B cell (primary cell): Measurements from ENCODE around the gene PDZD8. TPM values are rescaled to one million over a fixed set of nuclear protein-coding genes. Genes with fewer than 3 reads are reported as not detected.

Experiments
- ATAC-seq: fragments of 200-7000 bp; cut with Tn5 transposase; one replicate; pipeline ENCODE4 v1.10.0; 2021; ENCODE audit warnings: low read depth, mild to moderate bottlenecking, moderate number of reproducible peaks, moderate library complexity
- CTCF ChIA-PET: fragments of 350-600 bp; sonication (Branson Sonifier 250); formaldehyde crosslinking; loops from one replicate; lab custom pipeline; 2021; ENCODE audit warnings: antibody characterized with exemption, inconsistent platforms; lab: Charles Lee
- POLR2A ChIA-PET: fragments of 350-600 bp; sonication (Branson Sonifier 250); formaldehyde crosslinking; loops from one replicate; lab custom pipeline; 2021; ENCODE audit warnings: antibody characterized with exemption; lab: Charles Lee
- DNase-seq: peaks from one replicate; pipeline ENCODE4 v3.0.0; 2013
- H2AFZ ChIP-seq: 2 replicates; pipeline ENCODE4 v1.6.1; 2012; ENCODE audit warnings: mild to moderate bottlenecking, low read depth, low read length; ENCODE audit not compliant: insufficient read depth, poor library complexity, severe bottlenecking
- H3K27ac ChIP-seq, 2 donors: 1 replicate in 1 of 2; 2 replicates in 1 of 2; pipeline ENCODE4 v1.5.1; 2012 to 2013; ENCODE audit warnings: low read length in 2 of 2, mild to moderate bottlenecking in 2 of 2, moderate library complexity in 1 of 2
- H3K27me3 ChIP-seq, 4 experiments: fragments of 200-600 bp in 1 of 4; sonication (generic) in 1 of 4; replicated peaks in 1 of 4; 1 replicate in 2 of 4; 2 replicates in 2 of 4; pipeline versions ENCODE4 v1.6.1 to v1.7.0; 2013 to 2016; ENCODE audit warnings: low read length in 3 of 4, mild to moderate bottlenecking in 2 of 4, mixed read lengths in 1 of 4, moderate library complexity in 1 of 4; ENCODE audit not compliant: insufficient read depth in 4 of 4, control insufficient read depth in 3 of 4; ENCODE audit errors: control extremely low read depth in 1 of 4
- H3K36me3 ChIP-seq, 2 experiments: replicated peaks in 1 of 2; 1 replicate in 1 of 2; 2 replicates in 1 of 2; pipeline versions ENCODE4 v1.6.1 to v1.7.1; 2013; ENCODE audit warnings: low read length in 1 of 2; ENCODE audit not compliant: insufficient read depth in 2 of 2, control insufficient read depth in 1 of 2; ENCODE audit errors: control extremely low read depth in 1 of 2, extremely low read depth in 1 of 2
- H3K4me1 ChIP-seq, 2 donors: fragments of 200-600 bp in 1 of 2; sonication (generic) in 1 of 2; 1 replicate in 1 of 2; 2 replicates in 1 of 2; pipeline versions ENCODE4 v1.5.1 to v1.6.1; 2013 to 2017; ENCODE audit warnings: low read length in 2 of 2; ENCODE audit not compliant: control insufficient read depth in 2 of 2, insufficient read depth in 2 of 2
- H3K4me2 ChIP-seq: replicated peaks from 2 replicates; pipeline ENCODE3; 2012; ENCODE audit warnings: mild to moderate bottlenecking, low read depth, low read length; ENCODE audit not compliant: poor library complexity, severe bottlenecking
- H3K4me3 ChIP-seq, 5 experiments: fragments of 200-600 bp in 1 of 5; sonication (generic) in 1 of 5; 1 replicate in 3 of 5; 2 replicates in 2 of 5; pipeline versions ENCODE4 v1.5.1 to v1.7.0; 2011 to 2016; ENCODE audit warnings: low read length in 4 of 5, mild to moderate bottlenecking in 4 of 5, low read depth in 2 of 5, control low read depth in 1 of 5, moderate library complexity in 1 of 5; ENCODE audit not compliant: insufficient read depth in 1 of 5; ENCODE audit errors: control extremely low read depth in 1 of 5, extremely low read depth in 1 of 5
- H3K79me2 ChIP-seq: fragments of 200-600 bp; sonication (generic); one replicate; pipeline ENCODE4 v1.6.0; 2016; ENCODE audit warnings: low read length; ENCODE audit not compliant: control insufficient read depth, insufficient read depth
- H3K9ac ChIP-seq: fragments of 200-600 bp; sonication (generic); 2 replicates; pipeline ENCODE4 v1.6.1; 2017; ENCODE audit warnings: mild to moderate bottlenecking, low read length, moderate library complexity
- H3K9me3 ChIP-seq, 3 donors: one replicate each; pipeline versions ENCODE4 v1.6.1 to v1.7.1; 2013; ENCODE audit warnings: low read length in 2 of 3; ENCODE audit not compliant: control insufficient read depth in 2 of 3, insufficient read depth in 1 of 3; ENCODE audit errors: control extremely low read depth in 1 of 3
- H4K20me1 ChIP-seq: 2 replicates; pipeline ENCODE4 v1.6.0; 2012; ENCODE audit warnings: mild to moderate bottlenecking, low read length; ENCODE audit not compliant: insufficient read depth, control insufficient read depth, poor library complexity, severe bottlenecking
- H3K27ac Mint-ChIP-seq: one replicate; pipeline ENCODE4 v1.8.0; 2021; ENCODE audit warnings: mixed read lengths
- H3K27me3 Mint-ChIP-seq: one replicate; pipeline ENCODE4 v1.8.0; 2021; ENCODE audit warnings: mixed read lengths
- H3K4me1 Mint-ChIP-seq: one replicate; pipeline ENCODE4 v1.8.0; 2021; ENCODE audit warnings: mixed read lengths
- H3K4me3 Mint-ChIP-seq: one replicate; pipeline ENCODE4 v1.8.0; 2021; ENCODE audit warnings: mixed read lengths
- H3K9me3 Mint-ChIP-seq: one replicate; pipeline ENCODE4 v1.8.0; 2022; ENCODE audit warnings: mixed read lengths; ENCODE audit not compliant: insufficient read depth
- CTCF ChIP-seq: fragments of 200-600 bp; IDR thresholded peaks from one replicate; pipeline ENCODE4 v1.8.0; 2022; ENCODE audit warnings: antibody characterized with exemption, mild to moderate bottlenecking
- EZH2 ChIP-seq: IDR thresholded peaks from 2 replicates; pipeline ENCODE4 v1.6.1; 2012; ENCODE audit warnings: borderline replicate concordance, low read depth, mild to moderate bottlenecking, moderate library complexity, low read length; ENCODE audit not compliant: insufficient read depth, poor library complexity, severe bottlenecking
- WGBS: methylation state at CpG from one replicate; pipeline ENCODE4 v1.1.5; 2013; ENCODE audit warnings: missing lambda C conversion rate; ENCODE audit not compliant: insufficient coverage; 5-methylcytosine and 5-hydroxymethylcytosine counted together
- intact Hi-C: fragments of 100-400 bp; cut with micrococcal nuclease; formaldehyde crosslinking; loops from one replicate; pipeline ENCODE4 v1.10.0; 2022
- polyA plus RNA-seq: library from polyadenylated mRNA; depleted of rRNA; stranded (reverse); fragments of >200 nt; gene quantifications from 2 replicates; pipeline ENCODE4 v1.2.3, GENCODE V29; 2012
- total RNA-seq, 2 donors: library from RNA; stranded (reverse); fragments of 120-200 nt in 1 of 2; gene quantifications; 1 replicate in 1 of 2; 2 replicates in 1 of 2; pipeline versions ENCODE4 v1.2.3 to v1.2.4, GENCODE V29; 2013 to 2022

PDZD8 gene
- total and polyA plus RNA-seq, 2 donors (not counting 1 experiment from before 2014, with no cell fraction given), result 4.9 to 13.2 TPM

- ChIA-PET CTCF (interaction anchor here (0.6 kb wide), 1 partner anchor 53 kb away, joined by 3 read pairs; no protein-coding TSS in a partner anchor), POLR2A (no interaction called here)
- WGBS, result 82% methylated on average over 1 of the region's 9 CpGs
These were observed 108.8 kb downstream of the PDZD8 start for GRCh38 chr10:117266400-117266799.

GRCh38 chr10:117264782-117265181 is 110.5 kb downstream of the PDZD8 start:
- peaks cover 13% of the 10 kb centered on the region for H3K27me3 Mint-ChIP-seq
- POLR2A ChIA-PET, result no interaction called here

More at GRCh38 chr10:117266400-117266799, 108.8 kb downstream of the PDZD8 start:
- H3K4me3 ChIP-seq, result no peak overlapping the region
- no peak overlapping the region for H3K9ac ChIP-seq
- no peak for TF ChIP-seq CTCF
- TF ChIP-seq EZH2, result no peak
- H3K79me2 ChIP-seq, result no peaks in the 10 kb centered on the region
- H2AFZ ChIP-seq, result no peak overlapping the region
- DNase-seq (no peak), ATAC-seq (no peak)
- H3K27ac ChIP-seq, result no peak overlapping the region
- H3K4me1 ChIP-seq, result no peaks in the 10 kb centered on the region
- peaks cover 0 to 8% (median 1%) of the 10 kb centered on the region in 4 experiments for H3K27me3 ChIP-seq
- peaks cover 0 to 2% (median 0%) of the 10 kb centered on the region in 3 donors for H3K9me3 ChIP-seq
- Mint-ChIP-seq H3K27ac (no peak overlapping the region), H3K27me3 (peaks cover 3% of the 10 kb centered on the region), H3K4me3 (no peak overlapping the region), H3K9me3 (no peaks in the 10 kb centered on the region), H3K4me1 (no peaks in the 10 kb centered on the region)
- no peak overlapping the region for H3K4me2 ChIP-seq
- H4K20me1 ChIP-seq, result no peaks in the 10 kb centered on the region
- intact Hi-C loops, result no loop called here
- no peaks in the 10 kb centered on the region for H3K36me3 ChIP-seq

More at GRCh38 chr10:117264782-117265181, 110.5 kb downstream of the PDZD8 start:
- DNase-seq (no peak), ATAC-seq (no peak)
- TF ChIP-seq EZH2 (no peak), CTCF (no peak)
- Mint-ChIP-seq H3K9me3 (no peaks in the 10 kb centered on the region), H3K4me3 (no peak overlapping the region), H3K27ac (no peak overlapping the region), H3K4me1 (no peaks in the 10 kb centered on the region)
- Histone ChIP-seq H3K9me3 (peaks cover 0 to 2% (median 0%) of the 10 kb centered on the region in 3 donors), H3K4me3 (no peak overlapping the region), H3K9ac (no peak overlapping the region), H3K27ac (no peak overlapping the region), H3K36me3 (no peaks in the 10 kb centered on the region), H3K4me2 (no peak overlapping the region), H3K4me1 (no peaks in the 10 kb centered on the region), H2AFZ (no peak overlapping the region), H4K20me1 (no peaks in the 10 kb centered on the region), H3K79me2 (no peaks in the 10 kb centered on the region), H3K27me3 (peaks cover 0 to 17% (median 4%) of the 10 kb centered on the region in 4 experiments)
- intact Hi-C loops, result no loop called here
- CTCF ChIA-PET, result no interaction called here
- WGBS, result 71% methylated on average over 6 of the region's 7 CpGs
